Ovary (tissue), 10 donors: ENCODE data around the gene TPSB2. TPM values are rescaled to one million over a fixed set of nuclear protein-coding genes. Genes with fewer than 3 reads are reported as not detected.
"Not testable (repeated sequence)": the region's sequence is repeated elsewhere in the genome, so short reads cannot be mapped to it uniquely, and the experiment has no call there.

ENCODE experiments used
- DNase-seq, 5 donors: peaks; one replicate each; pipeline ENCODE4 v3.0.0-alpha.2; 2019 to 2020
- H3K27ac ChIP-seq, 2 donors: fragments of 200-600 bp; one replicate each; pipeline versions ENCODE4 v1.5.1 to v1.8.0; 2019 to 2022
- H3K27me3 ChIP-seq: fragments of 200-600 bp; one replicate; pipeline ENCODE4 v1.8.0; 2022
- H3K36me3 ChIP-seq: fragments of 200-600 bp; sonication (generic); one replicate; pipeline ENCODE4 v1.5.1; 2019
- H3K4me1 ChIP-seq: one replicate; pipeline ENCODE4 v1.8.1; 2013; ENCODE audit warnings: mild to moderate bottlenecking, moderate library complexity; ENCODE audit not compliant: insufficient read depth
- H3K4me3 ChIP-seq: fragments of 200-600 bp; sonication (generic); one replicate; pipeline ENCODE4 v1.5.1; 2017
- H3K9me3 ChIP-seq, 2 donors: fragments of 200-600 bp in 1 of 2; sonication (generic) in 1 of 2; one replicate each; pipeline versions ENCODE4 v1.5.1 to v1.8.1; 2013 to 2019; ENCODE audit warnings: mild to moderate bottlenecking in 1 of 2, moderate library complexity in 1 of 2
- CTCF ChIP-seq, 3 donors: fragments of 450-650 bp in 2 of 3; fragments of 200-600 bp in 1 of 3; IDR thresholded peaks; one replicate each; pipeline versions ENCODE4 v1.5.1 to v1.8.0; 2016 to 2022; ENCODE audit warnings: antibody characterized with exemption in 3 of 3, mild to moderate bottlenecking in 1 of 3
- EP300 ChIP-seq: sonication (generic); formaldehyde crosslinking; IDR thresholded peaks from one replicate; pipeline ENCODE4 v1.6.1; 2017; ENCODE audit warnings: antibody characterized with exemption
- POLR2A ChIP-seq: fragments of 450-650 bp; IDR thresholded peaks from one replicate; pipeline ENCODE4 v1.6.1; 2017; ENCODE audit warnings: antibody characterized with exemption, mild to moderate bottlenecking, moderate library complexity
- WGBS, 3 donors: extraction: QIAGEN DNeasy Blood & Tissue Kit in 1 of 3; methylation state at CpG; one replicate each; pipeline versions ENCODE4 v1.1.5 to v1.1.7; 2013 to 2017; 5-methylcytosine and 5-hydroxymethylcytosine counted together
- intact Hi-C, 4 donors: fragments of 100-400 bp; cut with DNase I; formaldehyde crosslinking; loops; one replicate each; pipeline versions ENCODE4 v1.11.0 to v1.15.1; 2022 to 2023
- long read RNA-seq, 3 donors: library from polyadenylated mRNA in 2 of 3; unstranded in 2 of 3; transcript quantifications; one replicate each; pipeline ENCODE4 v2.0.0 and lab custom pipeline, GENCODE V29; 2021 to 2026
- polyA plus RNA-seq, 2 donors: library from polyadenylated mRNA; stranded (reverse); fragments of 200-250 nt in 1 of 2; fragments of 350-450 nt in 1 of 2; fragmentation: Illumina TruSeq in 1 of 2; extraction: RNeasy Lipid Tissue Mini Kit (QIAGEN cat#74804) in 1 of 2; gene quantifications; one replicate each; pipeline ENCODE4 v1.2.3, GENCODE V29; 2013 to 2014
- total RNA-seq, 7 donors: library from RNA; depleted of rRNA in 2 of 7; stranded (reverse); fragments of >200 nt in 2 of 7; fragmentation: NEBNext Ultra II Directional in 3 of 7; extraction: Animal tissue kit (Norgen Biotek cat#: 25700) in 3 of 7; gene quantifications; one replicate each; pipeline versions ENCODE4 v1.1.0 to v1.2.4, GENCODE V29; 2016 to 2023
- donor health status: DM: no; HTN: no; CAD: no; lungs with moderate emphysema.
- donor health status: DM: no; HTN: no; CAD: no.
- donor health status: Bipolar disorder and iron deficiency.
- donor health status: DM: yes; HTN: yes; CAD: no.
- donor health status: DM: no; HTN: no; CAD: no.
- donor health status: DM: yes; HTN: yes; CAD: no.

Gene TPSB2
- total RNA-seq (1 to 10 TPM in 4 of 7 donors, not detected in 3; 1.4 to 7.4 (median 4.4) TPM), polyA plus RNA-seq (10 to 100 TPM in 1 of 2 donors, 1 to 10 TPM in 1; 1.0 to 17.3 TPM)
- long read RNA-seq, donor 1, result 0 reads
- long read RNA-seq, donor 2, result 0 reads
- long read RNA-seq, donor 3, partial matches to known transcripts, result 0 of 1 reads
- long read RNA-seq, donor 3, other reads (novel, unspliced or antisense), result 1 of 1 reads

DNA sequence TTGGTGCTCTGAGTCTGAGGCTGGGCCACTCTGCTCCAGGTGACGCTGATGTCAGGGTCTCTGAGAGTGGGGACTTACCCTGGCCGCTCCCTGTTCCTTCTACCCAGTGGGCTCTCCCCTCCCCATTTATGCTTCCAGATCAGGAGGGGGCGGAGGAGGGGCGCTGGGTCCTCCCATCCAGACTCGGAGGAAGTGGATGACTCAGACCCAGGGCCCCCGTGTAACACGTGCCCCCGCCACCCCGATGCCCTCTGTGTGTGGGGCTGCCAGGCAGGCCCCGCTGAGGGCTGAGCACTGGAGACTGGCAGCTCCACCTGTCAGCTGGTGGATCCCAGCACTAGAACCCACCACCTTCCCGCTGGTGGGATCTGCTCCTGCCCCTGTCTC is at the start of gene TPSB2:
Gene TPSB2 (minus strand): TSS at position 101 of the 387 bp plus-strand sequence. CDS start 233 bp downstream, outside the sequence.
- H3K27me3 ChIP-seq, intact Hi-C loops, H3K4me3 ChIP-seq, H3K27ac ChIP-seq, H3K36me3 ChIP-seq, H3K4me1 ChIP-seq, DNase-seq, H3K9me3 ChIP-seq: not testable (repeated sequence)
- 50 to 58% methylated on average over 1 to 5 of the region's 11 CpGs; no CpG with 5 or more reads in 1 of the 3 donors for WGBS, 3 donors

GRCh38 chr16:1279081-1279944 is 49.3 kb upstream of the TPSB2 start:
- no peaks in the 10 kb centered on the region for H3K4me1 ChIP-seq
- H3K9me3 ChIP-seq, result no peaks in the 10 kb centered on the region
- H3K27me3 ChIP-seq, result no peaks in the 10 kb centered on the region
- intact Hi-C loops, result no loop called here
- WGBS, 3 donors, result 68 to 74% (median 71%) methylated on average over 30 of the region's 30 CpGs
- no peak for DNase-seq
- no peak overlapping the region for H3K27ac ChIP-seq
- H3K4me3 ChIP-seq, result no peak overlapping the region
- TF ChIP-seq POLR2A (no peak), EP300 (no peak), CTCF (IDR thresholded peaks at IDR 0.05) (no peak)
- no peaks in the 10 kb centered on the region for H3K36me3 ChIP-seq

GRCh38 chr16:1278477-1278876 is 48.5 kb upstream of the TPSB2 start:
- Histone ChIP-seq H3K4me3 (no peak overlapping the region), H3K4me1 (no peaks in the 10 kb centered on the region), H3K27me3 (no peaks in the 10 kb centered on the region), H3K36me3 (no peaks in the 10 kb centered on the region), H3K9me3 (no peaks in the 10 kb centered on the region), H3K27ac (no peak overlapping the region)
- TF ChIP-seq POLR2A (no peak), EP300 (no peak), CTCF (IDR thresholded peaks at IDR 0.05) (no peak)
- intact Hi-C loops, result no loop called here
- DNase-seq, result no peak
- 12 to 27% (median 24%) methylated on average over 11 to 18 of the region's 18 CpGs for WGBS, 3 donors

DNA sequence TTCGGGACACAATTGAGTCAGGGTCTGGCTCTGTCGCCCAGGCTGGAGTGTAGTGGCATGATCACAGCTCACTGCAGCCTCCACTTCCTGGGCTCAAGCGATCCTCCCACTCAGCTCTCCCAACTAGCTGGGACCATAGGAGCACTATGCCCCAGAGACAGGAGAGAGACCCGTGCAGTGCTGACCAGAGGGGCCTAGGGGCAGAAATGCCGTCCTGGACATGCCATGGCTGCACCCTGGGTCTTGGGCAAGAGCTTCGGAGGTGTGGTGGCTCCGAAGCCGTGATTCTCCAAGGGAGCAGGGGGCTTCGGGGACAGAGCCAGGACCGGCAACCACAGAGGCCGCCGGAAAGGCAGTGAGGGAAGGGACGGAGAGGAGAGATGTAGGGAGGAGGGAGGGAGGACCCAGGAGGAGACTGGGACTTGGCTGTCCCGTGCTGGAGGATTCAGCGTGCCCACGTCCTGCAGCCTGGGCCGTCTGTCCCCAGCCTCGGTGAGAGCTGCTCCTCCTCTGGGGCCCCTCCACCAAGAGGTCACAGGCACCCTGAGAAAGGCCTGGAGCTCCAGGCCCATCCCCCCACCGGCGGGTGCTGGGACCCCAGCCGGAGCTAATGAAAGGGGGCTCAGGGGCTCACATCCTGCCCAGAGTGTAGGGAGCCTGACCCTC is 47.8 kb upstream of the TPSB2 start:
- no peak overlapping the region for H3K27ac ChIP-seq
- intact Hi-C loops, result no loop called here
- no peaks in the 10 kb centered on the region for H3K27me3 ChIP-seq
- no peaks in the 10 kb centered on the region for H3K36me3 ChIP-seq
- WGBS, 3 donors, result 35 to 51% (median 37%) methylated on average over 20 to 21 of the region's 21 CpGs
- H3K4me1 ChIP-seq, result no peaks in the 10 kb centered on the region
- no peak overlapping the region for H3K4me3 ChIP-seq
- no peak for TF ChIP-seq CTCF (IDR thresholded peaks at IDR 0.05)
- TF ChIP-seq POLR2A, result no peak
- TF ChIP-seq EP300, result no peak
- DNase-seq, result no peak
- no peaks in the 10 kb centered on the region for H3K9me3 ChIP-seq
